Vagina (tissue), 2 donors: ENCODE results near the gene TOLLIP. TPM values are rescaled to one million over a fixed set of nuclear protein-coding genes. Genes with fewer than 3 reads are reported as not detected.

Experiments used
- DNase-seq, 2 donors: peaks; one replicate each; pipeline ENCODE4 v3.0.0-alpha.2; 2017; ENCODE audit errors: extremely low spot score in 2 of 2
- H3K27ac ChIP-seq: fragments of 200-600 bp; sonication (generic); one replicate; pipeline ENCODE4 v1.5.1; 2019
- H3K27me3 ChIP-seq: fragments of 200-600 bp; sonication (generic); one replicate; pipeline ENCODE4 v1.5.1; 2019
- H3K36me3 ChIP-seq, 2 donors: fragments of 200-600 bp; sonication (generic); one replicate each; pipeline ENCODE4 v1.5.1; 2017 to 2019
- H3K4me1 ChIP-seq: fragments of 200-600 bp; sonication (generic); one replicate; pipeline ENCODE4 v1.5.1; 2019
- H3K4me3 ChIP-seq, 2 donors: fragments of 200-600 bp; sonication (generic); 1 replicate in 1 of 2; 2 replicates in 1 of 2; pipeline ENCODE4 v1.5.1; 2016 to 2019
- H3K9me3 ChIP-seq: fragments of 200-600 bp; sonication (generic); one replicate; pipeline ENCODE4 v1.5.1; 2019
- POLR2A ChIP-seq, 2 donors: fragments of 450-650 bp; IDR thresholded peaks; one replicate each; pipeline ENCODE4 v1.6.1; 2017; ENCODE audit warnings: antibody characterized with exemption in 2 of 2, mild to moderate bottlenecking in 2 of 2, moderate library complexity in 2 of 2
- POLR2AphosphoS5 ChIP-seq, 2 donors: sonication (generic); formaldehyde crosslinking; IDR thresholded peaks; one replicate each; pipeline ENCODE4 v1.9.0; 2017; ENCODE audit warnings: antibody characterized with exemption in 2 of 2, mild to moderate bottlenecking in 2 of 2, low read depth in 1 of 2; ENCODE audit not compliant: insufficient read depth in 1 of 2
- intact Hi-C: fragments of 100-400 bp; cut with DNase I; formaldehyde crosslinking; loops from one replicate; pipeline ENCODE4 v1.15.1; 2023
- total RNA-seq: library from RNA; depleted of rRNA; stranded (reverse); fragments of >200 nt; gene quantifications from one replicate; pipeline ENCODE4 v1.2.3, GENCODE V29; 2016
- TF ChIP-seq, protein P1 (sequence below), 3 experiments: fragments of 450-650 bp in 2 of 3; fragments of 200-600 bp in 1 of 3; sonication (generic) in 1 of 3; IDR thresholded peaks; one replicate each; pipeline ENCODE4 v1.5.1; 2017 to 2019; ENCODE audit warnings: antibody characterized with exemption in 3 of 3, mild to moderate bottlenecking in 2 of 3, moderate library complexity in 2 of 3

Gene TOLLIP
- total RNA-seq, 1 donor from 2014 or later, result 52.5 TPM

DNA sequence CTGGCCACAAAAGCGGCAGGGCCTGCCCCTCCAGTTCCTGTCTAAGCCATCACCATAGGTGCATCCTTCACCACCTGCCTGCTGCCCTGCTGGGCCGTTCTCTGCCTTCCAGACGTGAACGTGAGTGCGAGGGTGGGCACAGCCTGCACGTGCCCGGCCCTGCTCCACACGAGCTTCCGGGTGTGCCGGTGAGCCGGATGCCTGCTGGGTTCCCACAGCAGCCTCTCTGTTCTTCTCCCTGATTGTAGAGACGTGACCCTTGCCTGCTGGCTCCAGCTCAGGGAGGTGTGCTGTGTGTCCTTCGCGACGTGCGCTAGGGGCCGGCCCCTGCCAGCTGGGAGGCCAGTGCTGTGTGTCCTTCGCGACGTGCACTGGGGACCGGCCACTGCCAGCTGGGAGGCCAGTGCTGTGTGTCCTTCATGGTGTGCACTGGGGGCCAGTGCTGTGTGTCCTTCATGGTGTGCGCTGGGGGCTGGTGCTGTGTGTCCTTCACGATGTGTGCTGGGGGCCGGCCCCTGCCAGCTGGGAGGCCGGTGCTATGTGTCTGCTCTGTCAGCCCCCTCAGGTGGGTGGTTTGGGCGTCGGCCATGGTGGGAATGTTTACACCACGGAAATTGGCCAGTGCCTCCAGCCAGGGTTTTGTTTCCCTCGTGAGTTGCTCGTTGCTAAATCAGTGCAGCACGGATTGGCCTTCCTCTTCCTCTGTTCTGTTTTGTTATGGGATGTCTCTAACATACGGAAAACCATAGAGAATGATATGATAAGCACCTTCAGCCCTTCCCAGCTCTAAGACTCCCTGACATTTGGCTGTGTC is 44.9 kb upstream of the TOLLIP start:
- H3K27ac ChIP-seq, result no peak overlapping the region
- H3K9me3 ChIP-seq, result no peaks in the 10 kb centered on the region
- no peaks in the 10 kb centered on the region for H3K27me3 ChIP-seq
- no peak overlapping the region for H3K4me3 ChIP-seq
- no peaks in the 10 kb centered on the region for H3K36me3 ChIP-seq
- no peak for DNase-seq
- H3K4me1 ChIP-seq, result no peaks in the 10 kb centered on the region
- intact Hi-C loops, result no loop called here
- TF ChIP-seq POLR2A (IDR thresholded peaks at IDR 0.05), result no peak

DNA sequence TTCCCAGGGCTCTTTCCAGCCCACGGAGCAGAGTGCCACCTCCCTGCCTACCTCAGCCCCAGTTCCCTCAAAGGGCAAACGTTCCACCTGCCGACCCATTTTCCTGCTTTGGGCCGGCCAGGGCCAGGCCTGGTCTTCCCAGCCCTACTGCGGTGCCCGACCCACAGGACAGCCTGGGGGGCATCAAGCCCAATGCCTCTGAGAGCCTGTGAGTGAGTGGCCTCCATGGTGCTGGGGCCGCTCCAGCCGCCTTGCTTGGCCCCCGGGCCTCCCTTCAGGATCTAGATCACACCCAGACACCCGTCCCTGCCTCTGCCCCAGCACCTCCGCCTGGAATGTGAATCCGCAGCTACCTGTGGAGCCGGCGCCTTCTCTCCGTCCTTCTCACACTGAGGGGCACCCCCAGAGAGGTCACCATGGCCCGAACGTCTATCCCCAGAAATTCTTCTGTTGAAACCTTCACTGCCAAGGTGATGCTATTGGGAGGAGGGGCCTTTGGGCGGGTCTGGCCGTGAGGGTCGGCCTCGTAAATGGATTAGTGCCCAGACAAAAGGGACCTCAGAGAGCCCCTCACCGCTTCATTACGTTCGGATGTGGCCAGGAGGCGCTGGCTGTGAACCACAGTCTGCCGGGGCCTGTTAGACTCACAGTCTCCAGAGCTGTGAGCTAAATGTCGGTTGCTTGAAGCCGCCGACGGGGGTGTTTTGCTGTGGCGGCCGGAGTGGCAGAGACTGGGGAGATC is 44.1 kb upstream of the TOLLIP start:
- H3K4me1 ChIP-seq, result no peaks in the 10 kb centered on the region
- no peaks in the 10 kb centered on the region for H3K27me3 ChIP-seq
- intact Hi-C loops, result no loop called here
- H3K27ac ChIP-seq, result no peak overlapping the region
- H3K9me3 ChIP-seq, result no peaks in the 10 kb centered on the region
- TF ChIP-seq, protein P1, sequence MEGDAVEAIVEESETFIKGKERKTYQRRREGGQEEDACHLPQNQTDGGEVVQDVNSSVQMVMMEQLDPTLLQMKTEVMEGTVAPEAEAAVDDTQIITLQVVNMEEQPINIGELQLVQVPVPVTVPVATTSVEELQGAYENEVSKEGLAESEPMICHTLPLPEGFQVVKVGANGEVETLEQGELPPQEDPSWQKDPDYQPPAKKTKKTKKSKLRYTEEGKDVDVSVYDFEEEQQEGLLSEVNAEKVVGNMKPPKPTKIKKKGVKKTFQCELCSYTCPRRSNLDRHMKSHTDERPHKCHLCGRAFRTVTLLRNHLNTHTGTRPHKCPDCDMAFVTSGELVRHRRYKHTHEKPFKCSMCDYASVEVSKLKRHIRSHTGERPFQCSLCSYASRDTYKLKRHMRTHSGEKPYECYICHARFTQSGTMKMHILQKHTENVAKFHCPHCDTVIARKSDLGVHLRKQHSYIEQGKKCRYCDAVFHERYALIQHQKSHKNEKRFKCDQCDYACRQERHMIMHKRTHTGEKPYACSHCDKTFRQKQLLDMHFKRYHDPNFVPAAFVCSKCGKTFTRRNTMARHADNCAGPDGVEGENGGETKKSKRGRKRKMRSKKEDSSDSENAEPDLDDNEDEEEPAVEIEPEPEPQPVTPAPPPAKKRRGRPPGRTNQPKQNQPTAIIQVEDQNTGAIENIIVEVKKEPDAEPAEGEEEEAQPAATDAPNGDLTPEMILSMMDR (IDR thresholded peaks at IDR 0.05), result no peak
- TF ChIP-seq POLR2AphosphoS5 (IDR thresholded peaks at IDR 0.05; ENCODE audit: insufficient read depth in 1 of 2, low read depth in 1 of 2) (no peak), POLR2A (IDR thresholded peaks at IDR 0.05) (no peak)
- DNase-seq, result no peak
- H3K36me3 ChIP-seq, result no peaks in the 10 kb centered on the region
- H3K4me3 ChIP-seq, result no peak overlapping the region

DNA sequence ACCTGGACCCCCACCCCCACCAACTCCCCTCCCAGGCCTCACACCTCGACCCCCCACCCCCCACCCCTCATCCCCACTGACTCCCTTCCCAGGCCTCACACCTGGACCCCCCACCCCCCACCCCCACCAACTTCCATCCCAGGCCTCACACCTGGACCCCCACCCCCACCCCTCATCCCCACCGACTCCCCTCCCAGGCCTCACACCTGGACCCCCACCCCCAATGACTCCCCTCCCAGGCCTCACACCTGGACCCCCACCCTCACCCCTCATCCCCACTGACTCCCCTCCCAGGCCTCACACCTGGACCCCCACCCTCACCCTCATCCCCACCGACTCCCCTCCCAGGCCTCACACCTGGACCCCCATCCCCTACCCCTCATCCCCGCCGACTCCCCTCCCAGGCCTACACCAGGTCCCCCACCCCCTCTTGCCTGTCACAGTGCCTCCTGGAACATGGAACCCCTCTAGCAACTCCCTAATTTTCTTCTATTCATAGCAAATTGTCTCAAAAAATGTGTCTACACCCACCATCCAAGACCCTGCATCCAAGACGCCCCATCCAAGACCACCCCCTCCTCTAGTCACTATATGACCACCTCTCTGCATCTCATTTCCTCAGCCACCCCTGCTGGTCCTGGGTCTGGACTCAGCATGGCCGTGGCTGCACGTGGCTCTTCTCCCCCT is 43.4 kb upstream of the TOLLIP start:
- Histone ChIP-seq H3K4me1 (no peaks in the 10 kb centered on the region), H3K9me3 (no peaks in the 10 kb centered on the region), H3K36me3 (no peaks in the 10 kb centered on the region), H3K27me3 (no peaks in the 10 kb centered on the region), H3K4me3 (no peak overlapping the region), H3K27ac (no peak overlapping the region)
- intact Hi-C loops, result no loop called here
- TF ChIP-seq, protein P1 (IDR thresholded peaks at IDR 0.05), result no peak
- no peak for TF ChIP-seq POLR2A (IDR thresholded peaks at IDR 0.05)
- no peak for TF ChIP-seq POLR2AphosphoS5 (IDR thresholded peaks at IDR 0.05; ENCODE audit: insufficient read depth in 1 of 2, low read depth in 1 of 2)
- no peak for DNase-seq

DNA sequence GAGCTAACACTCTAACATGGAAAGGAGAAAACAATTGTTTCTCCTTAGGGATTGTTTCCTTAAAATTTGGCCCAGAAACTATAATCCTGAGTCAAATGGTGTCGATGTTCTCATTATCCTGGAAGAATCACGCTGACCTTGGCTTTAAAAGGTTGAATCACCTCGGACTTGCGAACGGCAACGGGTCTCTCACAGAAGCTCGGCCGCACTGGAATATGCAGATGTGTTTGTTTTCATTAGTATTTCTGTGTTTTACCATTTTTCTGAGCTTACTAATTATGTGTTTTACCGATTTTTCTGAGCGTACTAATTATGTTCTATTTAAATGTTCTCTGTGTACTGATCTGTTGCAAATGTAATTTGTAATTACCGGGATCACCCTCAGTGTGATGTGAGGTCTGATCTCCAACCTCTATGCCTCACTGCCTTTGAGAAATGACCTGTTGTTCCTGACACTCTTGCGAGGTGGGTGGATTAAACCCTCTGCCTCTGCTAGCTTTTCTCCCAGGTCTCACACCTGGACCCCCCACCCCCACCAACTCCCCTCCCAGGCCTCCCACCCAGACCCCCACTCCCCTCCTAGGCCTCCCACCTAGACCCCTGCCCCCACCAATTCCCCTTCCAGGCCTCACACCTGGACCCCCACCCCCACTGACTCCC is 42.0 kb upstream of the TOLLIP start:
- TF ChIP-seq POLR2A (IDR thresholded peaks at IDR 0.05) (no peak), POLR2AphosphoS5 (IDR thresholded peaks at IDR 0.05; ENCODE audit: insufficient read depth in 1 of 2, low read depth in 1 of 2) (no peak)
- TF ChIP-seq, protein P1 (IDR thresholded peaks at IDR 0.05), result no peak
- Histone ChIP-seq H3K9me3 (no peaks in the 10 kb centered on the region), H3K4me3 (no peak overlapping the region), H3K27ac (no peak overlapping the region), H3K36me3 (no peaks in the 10 kb centered on the region), H3K4me1 (no peaks in the 10 kb centered on the region), H3K27me3 (no peaks in the 10 kb centered on the region)
- intact Hi-C loops, result no loop called here
- DNase-seq, result no peak

DNA sequence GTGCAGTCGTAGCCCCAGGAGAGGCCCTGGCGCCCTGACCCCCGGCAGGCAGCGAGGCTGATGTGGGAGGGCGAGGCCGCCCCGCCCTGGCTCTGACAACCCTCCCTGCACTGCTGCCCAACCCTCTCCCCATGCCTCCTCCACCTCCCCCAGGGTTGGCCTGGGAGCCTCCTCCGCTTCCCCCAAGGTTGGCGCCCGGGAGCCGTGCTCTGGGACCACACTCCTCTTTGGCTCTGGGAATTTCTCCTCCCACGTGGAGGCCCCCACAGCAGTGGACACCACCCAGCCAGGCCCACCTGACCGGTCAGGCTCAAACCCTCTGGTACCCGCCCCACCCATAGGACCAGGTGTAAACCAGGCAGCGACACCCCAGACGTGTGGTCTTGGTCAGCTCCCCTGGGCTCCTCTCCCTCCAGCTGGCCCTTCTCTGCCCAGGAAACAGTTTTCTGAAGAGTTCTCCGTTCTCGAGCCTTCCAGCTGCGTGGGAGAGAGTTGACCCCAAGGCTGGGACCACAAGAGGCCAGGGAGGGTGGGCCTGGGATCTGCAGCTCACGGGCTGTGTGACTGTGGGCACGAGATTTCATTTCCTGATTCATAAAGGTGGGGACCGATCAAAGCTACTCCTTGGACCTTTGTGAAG is 40.8 kb upstream of the TOLLIP start:
- Histone ChIP-seq H3K36me3 (no peaks in the 10 kb centered on the region), H3K4me3 (no peak overlapping the region), H3K9me3 (no peaks in the 10 kb centered on the region), H3K27ac (no peak overlapping the region), H3K27me3 (no peaks in the 10 kb centered on the region), H3K4me1 (no peaks in the 10 kb centered on the region)
- intact Hi-C loops, result no loop called here
- DNase-seq, result no peak
- TF ChIP-seq POLR2AphosphoS5 (IDR thresholded peaks at IDR 0.05; ENCODE audit: insufficient read depth in 1 of 2, low read depth in 1 of 2), result no peak
